ENCODE data around the gene UNC13D.

Gene UNC13D

GRCh38 chr17:75791254-75791653 lies 53.0 kb downstream of the UNC13D start:
- Histone ChIP-seq H3K4me3 (ENCODE audit: low read length) (no peak overlapping the region), H3K4me1 (ENCODE audit: control insufficient read depth, insufficient read depth, low read length) (no peaks in the 10 kb centered on the region; the same call in 1 of the 2 replicates), H3K27ac (ENCODE audit: low read length) (no peak overlapping the region), H3K27me3 (ENCODE audit: control insufficient read depth, insufficient read depth, low read length) (no peaks in the 10 kb centered on the region), H3K36me3 (ENCODE audit: control insufficient read depth, insufficient read depth, low read length) (peaks cover 4% of the 10 kb centered on the region; the same call in 1 of the 2 replicates), H3K9me3 (ENCODE audit: control insufficient read depth, insufficient read depth, low read length) (no peaks in the 10 kb centered on the region)
- no CpG with 5 or more reads among the region's 6 CpGs for WGBS (ENCODE audit: insufficient coverage, insufficient read length)
- DNase-seq (ENCODE audit: low read depth, low spot score) = no peak

DNA sequence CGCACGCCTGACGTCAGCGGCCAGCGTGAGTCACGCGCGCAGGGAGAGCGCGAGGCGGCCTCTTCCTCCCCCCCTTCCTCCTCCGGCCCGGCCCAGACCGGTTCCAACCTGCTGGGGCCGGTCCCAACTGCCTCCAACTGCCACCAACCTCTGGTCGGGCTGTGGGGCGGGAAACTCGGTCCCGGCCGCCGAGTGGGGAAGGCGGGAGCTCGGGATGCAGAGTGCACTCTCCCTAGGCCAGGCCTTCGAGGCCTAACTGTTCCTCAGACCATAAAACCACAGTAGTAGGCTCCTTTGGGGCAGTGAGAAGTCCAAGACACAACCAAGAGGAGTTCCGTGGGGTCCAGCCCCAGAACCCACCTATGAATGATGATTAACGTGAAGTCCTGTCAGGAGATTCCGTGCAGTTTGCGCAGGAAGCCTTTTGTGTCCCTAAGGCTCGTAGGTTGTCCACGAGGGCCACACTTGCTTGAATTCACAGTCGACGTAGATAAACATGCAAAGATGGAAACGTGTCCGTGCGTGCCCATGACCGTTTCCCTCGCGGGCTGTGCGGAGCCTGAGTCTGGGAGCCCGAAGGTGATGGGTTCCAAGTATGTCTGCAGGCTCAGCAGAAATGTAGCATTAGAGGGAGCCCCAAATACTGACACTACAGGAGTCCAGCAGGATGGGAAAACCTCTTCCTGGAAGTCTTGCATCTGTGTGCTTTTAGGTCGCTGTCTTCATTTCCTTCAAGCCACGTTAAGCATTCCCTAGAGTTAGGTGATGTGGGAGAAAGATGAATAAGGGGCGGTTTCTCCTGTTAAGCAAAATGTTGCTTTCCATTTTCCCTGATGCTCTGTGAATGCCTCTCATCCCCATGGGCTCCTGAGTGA lies 59.0 kb downstream of the UNC13D start:
- no CpG with 5 or more reads among the region's 43 CpGs for WGBS (ENCODE audit: insufficient coverage, insufficient read length)

DNA sequence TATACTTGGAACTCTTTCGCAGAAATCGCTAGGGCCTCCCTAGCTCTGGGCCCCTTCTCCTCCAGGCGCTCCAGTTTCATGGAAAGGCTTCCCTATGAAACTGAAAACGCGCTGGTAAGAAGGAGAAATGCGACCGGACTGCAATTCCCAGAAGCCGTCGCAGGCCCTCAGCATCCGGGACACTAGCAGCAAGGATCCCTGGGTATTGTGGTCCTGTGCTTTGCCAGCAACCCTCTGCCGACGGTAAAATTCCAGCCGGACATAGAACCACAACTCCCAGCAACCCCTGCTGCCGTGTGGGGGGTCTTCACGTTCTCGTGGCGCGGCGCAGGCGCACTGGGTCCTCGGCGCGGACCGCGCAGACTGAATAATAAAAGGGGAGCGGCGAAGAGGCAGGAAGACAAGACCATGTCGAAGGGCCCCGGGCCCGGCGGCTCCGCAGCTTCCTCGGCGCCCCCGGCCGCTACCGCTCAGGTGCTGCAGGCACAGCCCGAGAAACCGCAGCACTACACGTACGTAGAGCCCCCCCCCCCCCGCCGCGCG lies 59.7 kb downstream of the UNC13D start, which contains the start of gene UNK:
Gene UNK, plus strand, starts transcription at position 334 of the 543 bp plus-strand sequence. Its CDS starts 75 bp downstream, at position 409.
- H3K4me1 ChIP-seq (ENCODE audit: control insufficient read depth, insufficient read depth, low read length) = peaks cover 3% of the 10 kb centered on the region; the same call in 1 of the 2 replicates
- no peaks in the 10 kb centered on the region for H3K36me3 ChIP-seq (ENCODE audit: control insufficient read depth, insufficient read depth, low read length)
- peak within 1 kb of the TSS; percentile 69; the same call in 1 of the 2 replicates for H3K4me3 ChIP-seq (ENCODE audit: low read length)
- no CpG with 5 or more reads among the region's 45 CpGs for WGBS (ENCODE audit: insufficient coverage, insufficient read length)
- DNase-seq (ENCODE audit: low read depth, low spot score) = peak; percentile 98
- H3K27ac ChIP-seq (ENCODE audit: low read length) = no peak within 1 kb of the TSS
- H3K9me3 ChIP-seq (ENCODE audit: control insufficient read depth, insufficient read depth, low read length) = no peaks in the 10 kb centered on the region
- no peaks in the 10 kb centered on the region for H3K27me3 ChIP-seq (ENCODE audit: control insufficient read depth, insufficient read depth, low read length)

More for the DNA sequence above, 59.0 kb downstream of the UNC13D start:
- DNase-seq (ENCODE audit: low read depth, low spot score) = no peak
- Histone ChIP-seq H3K36me3 (ENCODE audit: control insufficient read depth, insufficient read depth, low read length) (no peaks in the 10 kb centered on the region), H3K9me3 (ENCODE audit: control insufficient read depth, insufficient read depth, low read length) (no peaks in the 10 kb centered on the region), H3K4me1 (ENCODE audit: control insufficient read depth, insufficient read depth, low read length) (peaks cover 3% of the 10 kb centered on the region; the same call in 1 of the 2 replicates), H3K4me3 (ENCODE audit: low read length) (peak overlapping the region; percentile 69; the same call in 1 of the 2 replicates), H3K27ac (ENCODE audit: low read length) (no peak overlapping the region), H3K27me3 (ENCODE audit: control insufficient read depth, insufficient read depth, low read length) (no peaks in the 10 kb centered on the region)

GRCh38 chr17:75783803-75784472 lies 60.3 kb downstream of the UNC13D start:
- H3K27ac ChIP-seq (ENCODE audit: low read length) = no peak overlapping the region
- no peaks in the 10 kb centered on the region for H3K36me3 ChIP-seq (ENCODE audit: control insufficient read depth, insufficient read depth, low read length)
- WGBS (ENCODE audit: insufficient coverage, insufficient read length) = no CpG with 5 or more reads among the region's 20 CpGs
- H3K4me1 ChIP-seq (ENCODE audit: control insufficient read depth, insufficient read depth, low read length) = peaks cover 3% of the 10 kb centered on the region; the same call in 1 of the 2 replicates
- no peaks in the 10 kb centered on the region for H3K9me3 ChIP-seq (ENCODE audit: control insufficient read depth, insufficient read depth, low read length)
- no peaks in the 10 kb centered on the region for H3K27me3 ChIP-seq (ENCODE audit: control insufficient read depth, insufficient read depth, low read length)
- DNase-seq (ENCODE audit: low read depth, low spot score) = no peak
- H3K4me3 ChIP-seq (ENCODE audit: low read length) = no peak overlapping the region; the same call in 1 of the 2 replicates

GRCh38 chr17:75783069-75783783 lies 61.0 kb downstream of the UNC13D start:
- DNase-seq (ENCODE audit: low read depth, low spot score) = no peak
- Histone ChIP-seq H3K4me3 (ENCODE audit: low read length) (no peak overlapping the region), H3K27me3 (ENCODE audit: control insufficient read depth, insufficient read depth, low read length) (no peaks in the 10 kb centered on the region), H3K27ac (ENCODE audit: low read length) (no peak overlapping the region), H3K4me1 (ENCODE audit: control insufficient read depth, insufficient read depth, low read length) (peaks cover 3% of the 10 kb centered on the region; the same call in 1 of the 2 replicates), H3K9me3 (ENCODE audit: control insufficient read depth, insufficient read depth, low read length) (no peaks in the 10 kb centered on the region), H3K36me3 (ENCODE audit: control insufficient read depth, insufficient read depth, low read length) (peaks cover 3% of the 10 kb centered on the region; the same call in 1 of the 2 replicates)
- WGBS (ENCODE audit: insufficient coverage, insufficient read length) = no CpG with 5 or more reads among the region's 6 CpGs

DNA sequence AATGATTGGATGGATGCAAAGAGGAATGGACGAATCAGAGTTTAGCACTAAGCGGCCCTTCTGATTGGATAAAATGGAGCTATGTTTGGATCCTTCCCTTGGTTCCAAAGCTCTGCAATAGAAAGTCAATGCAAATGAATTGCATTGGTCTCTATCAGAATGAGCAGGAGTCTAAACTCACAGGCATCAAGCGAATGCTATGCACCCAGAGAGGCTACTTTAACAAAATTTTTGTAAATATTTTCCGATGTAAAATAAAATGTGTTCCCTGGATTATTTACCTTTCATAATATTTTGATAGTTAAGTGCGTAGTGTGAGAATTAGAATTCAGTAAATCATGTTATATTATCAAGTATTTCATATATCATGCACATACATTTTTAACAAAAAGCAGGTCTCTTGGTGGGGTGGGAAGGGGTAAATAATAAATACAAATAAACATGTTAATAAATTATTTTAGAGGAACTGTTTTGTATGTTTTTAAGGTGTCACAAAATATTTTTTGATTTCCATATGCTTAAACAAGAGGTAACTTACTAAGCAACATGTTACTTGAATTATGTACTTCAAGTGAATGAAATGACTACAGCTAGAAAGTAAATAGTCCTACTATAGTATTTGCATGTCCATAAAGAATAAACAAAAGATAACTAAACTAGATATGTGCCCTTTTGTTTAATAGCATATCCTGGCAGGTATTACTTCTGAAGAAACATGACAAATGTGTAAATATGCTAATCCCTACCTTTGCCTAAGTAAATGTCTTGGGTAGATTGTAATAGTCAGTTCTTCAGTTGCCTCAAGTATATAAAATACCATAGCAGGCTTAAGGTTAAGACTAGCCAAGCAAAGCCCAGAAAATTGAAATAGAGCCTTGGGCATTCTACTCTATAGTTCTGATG lies 64.0 kb downstream of the UNC13D start:
- Histone ChIP-seq H3K27me3 (ENCODE audit: control insufficient read depth, insufficient read depth, low read length) (no peaks in the 10 kb centered on the region), H3K9me3 (ENCODE audit: control insufficient read depth, insufficient read depth, low read length) (no peaks in the 10 kb centered on the region), H3K4me1 (ENCODE audit: control insufficient read depth, insufficient read depth, low read length) (0 out of 2 replicates have a peak, but pooled peaks cover 3% of the 10 kb centered on the region), H3K27ac (ENCODE audit: low read length) (no peak overlapping the region), H3K4me3 (ENCODE audit: low read length) (no peak overlapping the region), H3K36me3 (ENCODE audit: control insufficient read depth, insufficient read depth, low read length) (peaks cover 15% of the 10 kb centered on the region; the same call in 1 of the 2 replicates)
- DNase-seq (ENCODE audit: low read depth, low spot score) = no peak
- no CpG with 5 or more reads among the region's 5 CpGs for WGBS (ENCODE audit: insufficient coverage, insufficient read length)

DNA sequence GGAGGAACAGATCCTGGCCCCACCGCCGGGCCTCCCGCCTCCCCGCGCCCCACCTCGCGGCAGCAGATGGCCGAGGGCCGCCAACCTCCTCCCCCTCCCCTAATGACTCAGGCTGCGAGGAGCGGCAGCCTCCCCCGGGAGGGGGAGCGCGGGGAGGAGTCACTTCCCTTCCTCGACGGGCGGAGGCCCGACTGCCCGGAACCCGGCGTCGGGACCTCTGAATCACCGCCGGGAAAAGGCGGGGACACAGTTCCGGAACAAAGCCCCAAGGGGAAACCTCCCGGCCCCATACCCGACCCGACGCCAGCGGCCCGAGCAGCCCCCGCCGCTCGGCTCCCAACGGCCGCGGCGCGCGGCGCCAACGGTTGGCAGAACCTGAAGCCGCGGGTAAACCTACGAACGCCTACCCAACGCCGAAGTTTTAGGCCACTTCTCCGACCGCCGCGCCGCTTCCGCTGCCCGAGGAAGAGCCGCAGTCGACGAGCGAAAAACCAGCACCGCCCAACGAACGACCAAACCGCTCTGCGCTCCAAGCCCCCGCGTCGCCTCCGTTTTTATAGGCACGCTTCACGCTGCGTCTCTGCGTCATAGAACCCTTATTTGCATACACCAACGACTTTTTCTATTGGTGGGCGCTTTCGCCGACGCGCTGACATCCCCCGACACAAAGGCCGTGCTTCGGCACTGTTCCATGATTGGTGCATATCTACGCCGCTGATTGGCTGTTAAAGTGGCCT lies 64.8 kb downstream of the UNC13D start:
- H3K9me3 ChIP-seq (ENCODE audit: control insufficient read depth, insufficient read depth, low read length) = no peaks in the 10 kb centered on the region
- no CpG with 5 or more reads among the region's 84 CpGs for WGBS (ENCODE audit: insufficient coverage, insufficient read length)
- 0 out of 2 replicates have a peak, but pooled peaks cover 3% of the 10 kb centered on the region for H3K4me1 ChIP-seq (ENCODE audit: control insufficient read depth, insufficient read depth, low read length)
- no peaks in the 10 kb centered on the region for H3K27me3 ChIP-seq (ENCODE audit: control insufficient read depth, insufficient read depth, low read length)
- H3K27ac ChIP-seq (ENCODE audit: low read length) = no peak overlapping the region
- H3K36me3 ChIP-seq (ENCODE audit: control insufficient read depth, insufficient read depth, low read length) = peaks cover 15% of the 10 kb centered on the region; the same call in 1 of the 2 replicates
- peak; percentile 100 for DNase-seq (ENCODE audit: low read depth, low spot score)
- H3K4me3 ChIP-seq (ENCODE audit: low read length) = peak overlapping the region; percentile 98

DNA sequence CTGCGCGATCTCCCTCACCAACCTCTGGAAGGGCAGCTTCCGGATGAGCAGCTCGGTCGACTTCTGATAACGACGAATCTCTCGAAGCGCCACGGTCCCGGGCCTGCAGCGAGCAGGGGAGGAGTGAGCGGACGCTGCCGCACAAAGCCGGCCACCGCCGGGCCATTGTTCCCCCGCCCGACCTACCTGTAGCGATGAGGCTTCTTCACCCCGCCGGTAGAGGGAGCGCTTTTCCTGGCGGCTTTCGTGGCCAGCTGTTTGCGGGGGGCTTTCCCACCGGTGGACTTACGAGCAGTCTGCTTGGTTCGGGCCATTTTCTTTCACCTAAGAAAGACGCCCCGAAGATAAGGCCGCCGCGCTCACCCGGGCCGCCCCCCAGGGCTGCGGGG lies 65.3 kb downstream of the UNC13D start:
- WGBS (ENCODE audit: insufficient coverage, insufficient read length) = no CpG with 5 or more reads among the region's 38 CpGs
- no peaks in the 10 kb centered on the region for H3K4me1 ChIP-seq (ENCODE audit: control insufficient read depth, insufficient read depth, low read length)
- DNase-seq (ENCODE audit: low read depth, low spot score) = no peak
- no peak overlapping the region for H3K27ac ChIP-seq (ENCODE audit: low read length)
- H3K4me3 ChIP-seq (ENCODE audit: low read length) = peak overlapping the region; percentile 98
- peaks cover 15% of the 10 kb centered on the region; the same call in 1 of the 2 replicates for H3K36me3 ChIP-seq (ENCODE audit: control insufficient read depth, insufficient read depth, low read length)
- H3K27me3 ChIP-seq (ENCODE audit: control insufficient read depth, insufficient read depth, low read length) = no peaks in the 10 kb centered on the region
- no peaks in the 10 kb centered on the region for H3K9me3 ChIP-seq (ENCODE audit: control insufficient read depth, insufficient read depth, low read length)

Measured in iPS DF 6.9 (cell line).